ENCODE results near the gene TPCN1. TPM values are rescaled to one million over a fixed set of nuclear protein-coding genes. Genes with fewer than 3 reads are reported as not detected.

The TPCN1 gene
- total and polyA plus RNA-seq, 2 of the 13 experiments (the other 11 are each of a cell fraction or from before 2014, with no cell fraction given), result 8.0 to 26.8 TPM

- no TSS peak for BruUV-seq (replicated peaks)
- 90% methylated on average over 3 of the region's 3 CpGs for WGBS (ENCODE audit: low lambda C conversion rate)
- CTCF ChIA-PET (ENCODE audit: low intra/inter-chr PET ratio, low total read pairs), result no interaction called here
Observed at GRCh38 chr12:113238309-113238708, 17.0 kb downstream of the TPCN1 start.

More at GRCh38 chr12:113238309-113238708, 17.0 kb downstream of the TPCN1 start:
- ATAC-seq (no peak), DNase-seq (ENCODE audit: low spot score) (no peak), FAIRE-seq (no peak)
- in situ Hi-C loops (cut with HindIII; ENCODE audit: extremely low pct_ligation_motif_present, low pct_unique_long_range_greater_than_20kb) (no loop called here), intact Hi-C loops (cut with micrococcal nuclease; ENCODE audit: unreplicated experiment) (no loop called here)
- peaks cover 53% of the 10 kb centered on the region for H3K4me1 ChIP-seq (ENCODE audit: insufficient read depth, low read length)
- H2AFZ ChIP-seq (ENCODE audit: low read length), result no peak overlapping the region
- TF ChIP-seq ZNF24 (IDR thresholded peaks at IDR 0.05) (no peak), PLSCR1 (CRISPR knock-in tag; IDR thresholded peaks at IDR 0.05; ENCODE audit: borderline replicate concordance) (no peak), TFE3 (CRISPR knock-in tag; IDR thresholded peaks at IDR 0.05) (no peak), CCDC6 (CRISPR knock-in tag; IDR thresholded peaks at IDR 0.05) (no peak), KDM5A (IDR thresholded peaks at IDR 0.05; ENCODE audit: borderline replicate concordance, low read length) (no peak), CREB1 (IDR thresholded peaks at IDR 0.05) (no peak), CREB1 (CRISPR knock-in tag; IDR thresholded peaks at IDR 0.05) (no peak), DMTF1 (CRISPR knock-in tag; IDR thresholded peaks at IDR 0.05) (no peak), KAT8 (CRISPR knock-in tag; IDR thresholded peaks at IDR 0.05) (no peak), ZNF800 (CRISPR knock-in tag; IDR thresholded peaks at IDR 0.05) (no peak), ZMYM4 (CRISPR knock-in tag; IDR thresholded peaks at IDR 0.05) (no peak), TEAD3 (CRISPR knock-in tag; optimal IDR thresholded peaks at IDR 0.05; ENCODE audit: borderline replicate concordance) (no peak), RFX5 (IDR thresholded peaks at IDR 0.05; ENCODE audit: low read depth, low read length) (no peak), ZNF704 (CRISPR knock-in tag; IDR thresholded peaks at IDR 0.05; ENCODE audit: borderline replicate concordance) (no peak)
- H3K27me3 ChIP-seq (ENCODE audit: control insufficient read depth in 1 of 2, insufficient read depth in 2 of 2, low read length in 2 of 2), result no peaks in the 10 kb centered on the region
- no peak overlapping the region for H3K4me2 ChIP-seq (ENCODE audit: low read depth, low read length)
- H3K27ac ChIP-seq (ENCODE audit: extremely low read length, insufficient read depth, low read length), result no peak overlapping the region
- no peak overlapping the region for H3K9ac ChIP-seq (ENCODE audit: insufficient read depth, low read depth, low read length)
- H3K36me3 ChIP-seq (replicated peaks in 1 of 2; ENCODE audit: control insufficient read depth in 1 of 2, insufficient read depth in 2 of 2, low read length in 2 of 2), result peaks cover 0 to 4% of the 10 kb centered on the region in 2 experiments; a peak in 3 of 5 replicates
- H4K20me1 ChIP-seq (ENCODE audit: insufficient read depth, low read length), result no peaks in the 10 kb centered on the region
- H3K79me2 ChIP-seq (ENCODE audit: insufficient read depth, low read length), result no peaks in the 10 kb centered on the region
- H3K4me3 ChIP-seq (replicated peaks in 1 of 3; ENCODE audit: insufficient read depth in 1 of 3, low read depth in 2 of 3, low read length in 3 of 3), result no peak overlapping the region
- POLR2A ChIA-PET, result interaction anchor here (2.3 to 3.7 kb wide), 2 partner anchors 8 to 16 kb away, joined by 7 to 17 read pairs; partner anchors contain the start of gene TPCN1
- no peaks in the 10 kb centered on the region for H3K9me3 ChIP-seq (ENCODE audit: low read length)
